Fibroblast of skin of abdomen (primary cell): ENCODE measurements around the gene IGFALS.

Experiments used
- DNase-seq: peaks from one replicate; pipeline ENCODE4 v3.0.0-alpha.2; 2013

Gene IGFALS

GRCh38 chr16:1743376-1744337 lies 49.8 kb downstream of the IGFALS start:
- no peak for DNase-seq

- DNase-seq = no peak
Observed at GRCh38 chr16:1741553-1742165, 51.8 kb downstream of the IGFALS start.

GRCh38 chr16:1740781-1741490 lies 52.6 kb downstream of the IGFALS start:
- no peak for DNase-seq
